ENCODE results near the gene RALB.
A peak's percentile ranks its signal among the peaks of the same experiment; 100 is the strongest.

Gene RALB

DNA sequence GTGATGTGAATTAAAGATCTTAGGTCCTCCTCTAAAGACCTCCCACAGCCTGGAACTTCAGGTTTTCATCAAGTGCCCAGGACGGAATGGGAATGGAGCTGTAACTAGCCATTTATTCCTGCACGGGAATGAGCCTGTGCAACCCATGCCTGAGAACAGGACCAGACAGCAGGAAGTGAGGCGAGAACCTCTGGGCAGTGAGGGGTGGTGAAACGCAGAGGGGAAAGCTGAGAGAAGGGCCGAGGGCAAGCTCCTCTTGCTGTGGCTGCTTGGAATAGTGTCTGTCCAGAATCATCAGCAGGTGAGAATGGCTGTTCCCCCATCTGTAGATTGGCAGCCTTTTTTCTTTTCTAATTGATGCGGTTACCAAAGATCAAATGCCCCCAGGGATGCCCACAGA lies 4.8 kb upstream of the RALB start:
- TF ChIP-seq, protein P1, sequence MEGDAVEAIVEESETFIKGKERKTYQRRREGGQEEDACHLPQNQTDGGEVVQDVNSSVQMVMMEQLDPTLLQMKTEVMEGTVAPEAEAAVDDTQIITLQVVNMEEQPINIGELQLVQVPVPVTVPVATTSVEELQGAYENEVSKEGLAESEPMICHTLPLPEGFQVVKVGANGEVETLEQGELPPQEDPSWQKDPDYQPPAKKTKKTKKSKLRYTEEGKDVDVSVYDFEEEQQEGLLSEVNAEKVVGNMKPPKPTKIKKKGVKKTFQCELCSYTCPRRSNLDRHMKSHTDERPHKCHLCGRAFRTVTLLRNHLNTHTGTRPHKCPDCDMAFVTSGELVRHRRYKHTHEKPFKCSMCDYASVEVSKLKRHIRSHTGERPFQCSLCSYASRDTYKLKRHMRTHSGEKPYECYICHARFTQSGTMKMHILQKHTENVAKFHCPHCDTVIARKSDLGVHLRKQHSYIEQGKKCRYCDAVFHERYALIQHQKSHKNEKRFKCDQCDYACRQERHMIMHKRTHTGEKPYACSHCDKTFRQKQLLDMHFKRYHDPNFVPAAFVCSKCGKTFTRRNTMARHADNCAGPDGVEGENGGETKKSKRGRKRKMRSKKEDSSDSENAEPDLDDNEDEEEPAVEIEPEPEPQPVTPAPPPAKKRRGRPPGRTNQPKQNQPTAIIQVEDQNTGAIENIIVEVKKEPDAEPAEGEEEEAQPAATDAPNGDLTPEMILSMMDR (IDR thresholded peaks at IDR 0.05) = no peak
- Histone ChIP-seq H3K27ac (no peak overlapping the region), H3K9me3 (no peaks in the 10 kb centered on the region), H3K36me3 (no peaks in the 10 kb centered on the region), H3K4me3 (ENCODE audit: low read depth in 1 of 2, low read length in 1 of 2) (no peak overlapping the region), H3K4me1 (ENCODE audit: control insufficient read depth in 1 of 2, insufficient read depth in 1 of 2, low read depth in 1 of 2, low read length in 1 of 2) (peaks cover 13 to 15% of the 10 kb centered on the region in 2 experiments), H3K27me3 (no peaks in the 10 kb centered on the region)

DNA sequence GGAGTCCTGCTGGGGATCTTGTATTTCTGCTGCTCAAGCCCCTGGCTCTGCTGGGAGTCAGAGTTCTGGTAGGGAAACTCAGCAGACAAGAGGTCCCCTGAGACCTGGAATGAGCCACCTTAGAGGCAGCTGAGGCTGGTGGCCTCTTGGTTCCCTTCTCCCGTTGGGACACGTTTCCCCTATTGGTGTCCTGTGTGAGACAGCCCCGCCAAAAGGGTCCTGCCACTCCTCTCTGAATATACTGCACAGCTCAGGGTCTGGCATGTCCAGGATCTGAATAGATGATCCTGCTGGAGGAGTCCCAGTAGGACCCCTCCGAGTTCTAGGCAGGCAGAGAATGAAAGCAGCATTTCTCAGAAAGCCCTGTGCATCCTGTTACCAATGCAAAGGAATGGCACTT lies 2.0 kb upstream of the RALB start:
- H3K27ac ChIP-seq = no peak overlapping the region
- TF ChIP-seq, protein P1 (IDR thresholded peaks at IDR 0.05) = no peak
- H3K27me3 ChIP-seq = no peaks in the 10 kb centered on the region
- no peaks in the 10 kb centered on the region for H3K36me3 ChIP-seq
- H3K4me3 ChIP-seq (ENCODE audit: low read depth in 1 of 2, low read length in 1 of 2) = no peak overlapping the region
- H3K9me3 ChIP-seq = no peaks in the 10 kb centered on the region
- H3K4me1 ChIP-seq (ENCODE audit: control insufficient read depth in 1 of 2, insufficient read depth in 1 of 2, low read depth in 1 of 2, low read length in 1 of 2) = peaks cover 38 to 39% of the 10 kb centered on the region in 2 experiments

DNA sequence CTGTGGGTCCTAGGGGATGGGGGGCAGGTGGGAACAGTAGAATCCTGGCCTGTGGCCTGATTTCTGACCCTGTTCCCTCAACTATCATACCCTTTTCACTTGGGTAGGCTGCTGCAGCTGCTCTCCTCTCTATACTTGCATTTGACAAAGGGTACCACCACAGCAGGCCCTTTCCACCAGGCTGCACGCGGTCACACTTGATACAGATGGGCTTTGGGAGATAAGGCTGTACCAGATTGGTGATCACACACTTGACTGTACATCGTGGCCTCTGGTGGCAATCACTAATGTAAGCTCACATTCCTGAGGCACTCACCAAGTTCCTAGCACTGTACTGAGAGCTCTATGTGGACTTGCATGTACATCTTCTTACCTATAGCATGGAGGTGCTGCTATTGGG lies 1.6 kb upstream of the RALB start:
- Histone ChIP-seq H3K4me1 (ENCODE audit: control insufficient read depth in 1 of 2, insufficient read depth in 1 of 2, low read depth in 1 of 2, low read length in 1 of 2) (peaks cover 42 to 44% of the 10 kb centered on the region in 2 experiments), H3K36me3 (no peaks in the 10 kb centered on the region), H3K27me3 (no peaks in the 10 kb centered on the region), H3K27ac (peak overlapping the region; percentile 100), H3K9me3 (no peaks in the 10 kb centered on the region), H3K4me3 (ENCODE audit: low read depth in 1 of 2, low read length in 1 of 2) (peak overlapping the region in 1 of 2 experiments; percentile 80)
- TF ChIP-seq, protein P1 (IDR thresholded peaks at IDR 0.05) = no peak

DNA sequence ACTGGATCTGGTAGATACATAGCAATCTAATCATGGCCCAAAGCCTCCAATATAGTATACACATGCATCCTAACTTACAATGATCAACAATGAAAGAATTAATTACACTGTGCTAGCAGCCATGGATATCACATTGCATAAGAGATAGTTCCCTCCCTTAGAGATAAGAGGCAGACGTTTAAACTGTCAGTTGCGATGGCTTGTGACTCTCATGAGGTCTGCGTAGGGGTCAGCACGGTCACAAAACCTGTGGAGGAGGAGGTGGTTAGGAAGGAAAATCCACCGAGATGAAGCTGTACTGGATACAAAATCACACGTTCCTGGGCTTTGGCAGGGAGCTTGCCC lies 800 bp upstream of the RALB start:
- Histone ChIP-seq H3K9me3 (no peaks in the 10 kb centered on the region), H3K27ac (peak overlapping the region; percentile 100), H3K4me3 (ENCODE audit: low read depth in 1 of 2, low read length in 1 of 2) (peak overlapping the region; percentile 77 to 80), H3K36me3 (no peaks in the 10 kb centered on the region), H3K4me1 (ENCODE audit: control insufficient read depth in 1 of 2, insufficient read depth in 1 of 2, low read depth in 1 of 2, low read length in 1 of 2) (peaks cover 50 to 52% of the 10 kb centered on the region in 2 experiments), H3K27me3 (no peaks in the 10 kb centered on the region)
- TF ChIP-seq, protein P1 (IDR thresholded peaks at IDR 0.05) = no peak

DNA sequence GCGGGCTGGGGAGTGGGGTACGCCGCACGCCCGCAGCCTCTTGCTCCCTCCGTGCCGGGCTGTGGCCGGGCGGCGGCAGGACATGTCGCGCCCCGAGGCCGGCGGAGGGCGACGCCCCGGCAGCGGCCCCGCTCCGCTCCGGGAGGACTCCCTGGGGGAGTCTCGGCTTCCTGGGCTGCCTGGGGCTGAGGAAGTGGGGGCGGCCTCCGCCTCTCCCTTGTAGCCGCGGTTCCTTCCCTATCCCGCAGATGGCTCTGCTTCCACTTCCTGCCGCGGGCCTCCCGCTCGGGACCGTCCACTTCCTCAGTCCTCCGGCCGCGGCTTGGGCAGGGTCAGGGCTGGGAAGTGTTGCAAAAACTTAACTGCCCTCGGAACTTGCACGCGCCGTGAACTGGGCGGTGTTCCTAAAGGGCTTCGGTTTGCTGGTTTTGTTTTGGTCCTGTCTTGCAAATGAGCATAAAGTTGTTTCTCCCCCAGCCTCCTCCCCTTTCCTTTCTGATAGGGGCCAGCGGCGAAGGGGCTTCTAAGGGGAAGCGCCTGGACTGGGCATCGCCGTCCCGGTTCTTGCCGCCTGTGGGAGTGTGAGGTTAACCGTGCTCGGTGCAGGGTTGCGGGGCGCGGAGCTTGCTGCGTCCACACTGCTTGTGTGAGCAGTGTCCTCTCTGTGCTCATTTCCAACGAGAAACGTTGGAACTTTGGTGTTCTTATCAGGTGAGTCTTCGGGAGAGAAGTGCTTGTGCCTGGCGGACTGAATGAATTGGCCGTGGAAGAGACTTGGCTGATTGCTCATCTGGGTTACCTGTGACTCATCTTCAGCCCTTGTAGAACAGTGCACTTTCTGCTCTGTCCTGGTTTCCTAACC lies 600 bp downstream of the RALB start:
- Histone ChIP-seq H3K4me3 (ENCODE audit: low read depth in 1 of 2, low read length in 1 of 2) (peak overlapping the region; percentile 77 to 80), H3K4me1 (ENCODE audit: control insufficient read depth in 1 of 2, insufficient read depth in 1 of 2, low read depth in 1 of 2, low read length in 1 of 2) (peaks cover 64 to 66% of the 10 kb centered on the region in 2 experiments), H3K27ac (peak overlapping the region; percentile 100), H3K9me3 (no peaks in the 10 kb centered on the region), H3K27me3 (no peaks in the 10 kb centered on the region), H3K36me3 (no peaks in the 10 kb centered on the region)
- TF ChIP-seq, protein P1 (IDR thresholded peaks at IDR 0.05) = peak; percentile 77
